K562 (cell line): ENCODE results near the gene ALKBH7. TPM values are rescaled to one million over a fixed set of nuclear protein-coding genes. Genes with fewer than 3 reads are reported as not detected.

Source experiments
- ATAC-seq: fragments of 200-7000 bp; cut with Tn5 transposase; 3 replicates; pipeline ENCODE4 v1.9.1; 2020; ENCODE audit warnings: moderate library complexity
- BruUV-seq: library from RNA; stranded (reverse); fragments of 400-500 nt; replicated peaks from 2 replicates; lab custom pipeline; 2021; lab: Mats Ljungman, UMichigan
- CTCF ChIA-PET: fragments of 300-600 bp; formaldehyde crosslinking; extraction: SDS; loops from one replicate; lab custom pipeline; 2021; ENCODE audit warnings: low intra/inter-chr PET ratio; lab: Yijun Ruan, JAX
- POLR2A ChIA-PET: fragments of 300-600, 350-650 bp; sonication (Branson Sonifier 250); formaldehyde crosslinking; extraction: SDS; loops from one replicate; lab custom pipeline; 2021; ENCODE audit warnings: antibody characterized with exemption, inconsistent platforms; lab: Yijun Ruan, JAX
- DNase-seq, 4 experiments: peaks; one replicate each; pipeline versions ENCODE4 v3.0.0 to v3.0.0-alpha.2; 2011 to 2018; ENCODE audit warnings: low spot score in 3 of 4, mixed read lengths in 3 of 4; ENCODE audit errors: extremely low read depth in 1 of 4
- FAIRE-seq: peaks from 2 replicates; lab custom pipeline; 2011; peaks lifted over from hg19 to GRCh38; lab: Jason Lieb, UNC
- H2AFZ ChIP-seq: 2 replicates; pipeline ENCODE4 v1.6.0; 2011; ENCODE audit warnings: low read depth, low read length, control low read depth, inconsistent platforms
- H3K27ac ChIP-seq: fragments of 200-600 bp; 3 replicates; pipeline ENCODE4 v1.8.0; 2011; ENCODE audit warnings: low read depth, mild to moderate bottlenecking, control low read depth, inconsistent platforms, low read length, moderate library complexity, mixed read lengths; ENCODE audit errors: extremely low read depth
- H3K27me3 ChIP-seq, 2 experiments: fragments of 300-600 bp in 1 of 2; 2 replicates in 1 of 2; 3 replicates in 1 of 2; pipeline versions ENCODE4 v1.6.0 to v1.8.0; 2011; ENCODE audit warnings: inconsistent platforms in 2 of 2, low read length in 2 of 2, mild to moderate bottlenecking in 1 of 2, mixed read lengths in 1 of 2, moderate library complexity in 1 of 2; ENCODE audit not compliant: control insufficient read depth in 2 of 2, insufficient read depth in 2 of 2
- H3K36me3 ChIP-seq: fragments of 300-600 bp; 3 replicates; pipeline ENCODE4 v1.8.0; 2011; ENCODE audit warnings: mild to moderate bottlenecking, low read length, inconsistent platforms; ENCODE audit not compliant: control insufficient read depth, insufficient read depth
- H3K4me1 ChIP-seq, 2 experiments: fragments of 200-600 bp in 1 of 2; replicated peaks in 1 of 2; 2 replicates in 1 of 2; 3 replicates in 1 of 2; pipeline versions ENCODE4 v1.5.1 to v1.8.0; 2011; ENCODE audit warnings: inconsistent platforms in 2 of 2, low read length in 2 of 2, mild to moderate bottlenecking in 1 of 2, mixed read lengths in 1 of 2, moderate library complexity in 1 of 2; ENCODE audit not compliant: control insufficient read depth in 2 of 2, insufficient read depth in 2 of 2
- H3K4me2 ChIP-seq: 2 replicates; pipeline ENCODE4 v1.6.1; 2011; ENCODE audit warnings: low read length, control low read depth, inconsistent platforms, mixed read lengths; ENCODE audit not compliant: insufficient read depth
- H3K4me3 ChIP-seq: fragments of 200-600 bp; sonication (generic), shearing (Covaris generic); 2 replicates; pipeline ENCODE4 v1.5.1; 2016; ENCODE audit warnings: control low read depth, inconsistent platforms
- H3K79me2 ChIP-seq: fragments of 200-600 bp; 3 replicates; pipeline ENCODE4 v1.8.0; 2011; ENCODE audit warnings: low read length, inconsistent platforms; ENCODE audit not compliant: control insufficient read depth, insufficient read depth
- H3K9ac ChIP-seq, 2 experiments: 2 replicates each; pipeline versions ENCODE4 v1.6.0 to v1.6.1; 2011; ENCODE audit warnings: low read depth in 2 of 2, low read length in 2 of 2, control low read depth in 1 of 2, inconsistent platforms in 1 of 2, mild to moderate bottlenecking in 1 of 2, mixed read lengths in 1 of 2; ENCODE audit not compliant: insufficient read depth in 1 of 2
- H3K9me1 ChIP-seq: one replicate; pipeline ENCODE4 v1.6.0; 2011; ENCODE audit warnings: inconsistent platforms, mild to moderate bottlenecking, low read length, moderate library complexity; ENCODE audit not compliant: control insufficient read depth, insufficient read depth
- H3K9me3 ChIP-seq: replicated peaks from 2 replicates; pipeline ENCODE4 v1.5.1; 2011; ENCODE audit warnings: low read depth, low read length, inconsistent platforms; ENCODE audit not compliant: control insufficient read depth, insufficient read depth
- H4K20me1 ChIP-seq: replicated peaks from 2 replicates; pipeline ENCODE4 v1.6.1; 2011; ENCODE audit warnings: low read length, inconsistent platforms, mixed read lengths; ENCODE audit not compliant: control insufficient read depth, insufficient read depth
- CSDE1 ChIP-seq, 2 experiments: fragments of 450-650 bp; IDR thresholded peaks; 2 replicates each; pipeline ENCODE4 v1.6.1; 2016; ENCODE audit warnings: mild to moderate bottlenecking in 1 of 2
- CTCF ChIP-seq, 3 experiments: IDR thresholded peaks in 2 of 3; conservative IDR thresholded peaks in 1 of 3; 2 replicates each; pipeline ENCODE4 v1.5.1; 2011 to 2012; ENCODE audit warnings: low read length in 3 of 3, mild to moderate bottlenecking in 3 of 3, control low read depth in 2 of 3, improper control_type of control experiment in 1 of 3, inconsistent platforms in 1 of 3, low read depth in 1 of 3, mixed read lengths in 1 of 3, moderate library complexity in 1 of 3; ENCODE audit not compliant: insufficient read depth in 2 of 3
- MAZ ChIP-seq, 2 experiments: fragments of 450-650 bp in 1 of 2; sonication (generic) in 1 of 2; formaldehyde crosslinking; IDR thresholded peaks in 1 of 2; conservative IDR thresholded peaks in 1 of 2; 2 replicates each; pipeline versions ENCODE4 v1.4.0 to v1.5.0; 2020; ENCODE audit warnings: mild to moderate bottlenecking in 1 of 2, missing genetic modification reagents in 1 of 2
- POLR2A ChIP-seq: fragments of 450-650 bp; conservative IDR thresholded peaks from 2 replicates; pipeline ENCODE4 v1.6.1; 2016
- POLR2G ChIP-seq: fragments of 200-400 bp; formaldehyde crosslinking; IDR thresholded peaks from 2 replicates; pipeline ENCODE4 v1.6.1; 2017; ENCODE audit warnings: low read depth, mild to moderate bottlenecking, antibody characterized with exemption, low read length, moderate library complexity
- RBFOX2 ChIP-seq: fragments of 200-400 bp; formaldehyde crosslinking; IDR thresholded peaks from 2 replicates; pipeline ENCODE4 v1.6.1; 2017; ENCODE audit warnings: low read depth, mild to moderate bottlenecking, low read length, moderate library complexity
- RBM22 ChIP-seq: fragments of 200-400 bp; formaldehyde crosslinking; IDR thresholded peaks from 2 replicates; pipeline ENCODE4 v1.6.1; 2018; ENCODE audit warnings: low read length, low read depth; ENCODE audit not compliant: poor library complexity, severe bottlenecking
- SUPT5H ChIP-seq: fragments of 450-650 bp; IDR thresholded peaks from 2 replicates; pipeline ENCODE4 v1.6.1; 2016
- TSC22D4 ChIP-seq: fragments of 450-650 bp; IDR thresholded peaks from 2 replicates; pipeline ENCODE4 v1.6.1; 2016; ENCODE audit warnings: missing genetic modification characterization, missing biosample characterization, control low read depth
- VEZF1 ChIP-seq: fragments of 200-800 bp; sonication (Bioruptor generic); IDR thresholded peaks from 2 replicates; pipeline ENCODE4 v1.6.1; 2017; ENCODE audit warnings: missing genetic modification characterization, missing compliant biosample characterization
- ZBTB33 ChIP-seq: sonication (generic); formaldehyde crosslinking; IDR thresholded peaks from 2 replicates; pipeline ENCODE4 v1.8.1; 2023; ENCODE audit warnings: mild to moderate bottlenecking, missing genetic modification reagents
- ZFP1 ChIP-seq: fragments of 450-650 bp; formaldehyde crosslinking; IDR thresholded peaks from 2 replicates; pipeline ENCODE4 v1.4.0; 2020; ENCODE audit warnings: mild to moderate bottlenecking, mixed read lengths
- ZNF551 ChIP-seq: fragments of 250-450 bp; sonication (Bioruptor Pico); IDR thresholded peaks from 2 replicates; pipeline ENCODE4 v1.5.0; 2021; ENCODE audit warnings: mild to moderate bottlenecking, moderate library complexity
- ZNF740 ChIP-seq, 3 experiments: fragments of 200-800 bp in 1 of 3; sonication (Bioruptor generic) in 1 of 3; sonication (generic) in 1 of 3; formaldehyde crosslinking in 1 of 3; IDR thresholded peaks; 2 replicates each; pipeline versions ENCODE4 v1.6.1 to v1.8.0; 2016 to 2022; ENCODE audit warnings: mild to moderate bottlenecking in 2 of 3, missing compliant biosample characterization in 2 of 3, missing genetic modification characterization in 2 of 3, missing genetic modification reagents in 1 of 3
- WGBS: fragments of 100-300 bp; shearing (Covaris generic); methylation state at CpG from one replicate; pipeline ENCODE4 v1.1.6; 2016; ENCODE audit warnings: low coverage, mixed read lengths; ENCODE audit not compliant: insufficient coverage; ENCODE audit errors: missing lambda C conversion rate; 5-methylcytosine and 5-hydroxymethylcytosine counted together
- in situ Hi-C: fragments of 300-500 bp; cut with MboI; formaldehyde crosslinking; loops from 4 replicates; pipeline ENCODE4 v1.15.0; 2018; ENCODE audit warnings: inconsistent platforms, mixed read lengths
- intact Hi-C: fragments of 100-400 bp; cut with micrococcal nuclease; formaldehyde crosslinking; loops from 2 replicates; pipeline ENCODE4 v1.14.2; 2022
- polyA plus RNA-seq, 8 experiments: library from polyadenylated mRNA; depleted of rRNA in 4 of 8; stranded (reverse) in 5 of 8; unstranded in 3 of 8; fragments of >200 nt; fragmentation: Nextera tagmentation in 2 of 8; fragmentation: Illumina TruSeq in 1 of 8; extraction: Ambion mirVana in 2 of 8; extraction: Trizol in 1 of 8; gene quantifications; 2 replicates each; pipeline versions ENCODE4 v1.2.1 to v1.2.3, GENCODE V29; 2011 to 2014; ENCODE audit warnings: inconsistent platforms in 1 of 8, missing spikeins in 1 of 8
- total RNA-seq, 7 experiments: library from RNA; depleted of rRNA in 6 of 7; stranded (reverse); fragments of >200 nt in 6 of 7; fragmentation: Illumina TruSeq in 2 of 7; extraction: Trizol in 2 of 7; gene quantifications; 2 replicates each; pipeline versions ENCODE4 v1.2.1 to v1.2.3, GENCODE V29; 2011 to 2021; ENCODE audit warnings: low replicate concordance in 1 of 7

ALKBH7 gene
- total and polyA plus RNA-seq, 9 of the 15 experiments (the other 6 are each of a cell fraction or from before 2014, with no cell fraction given) = 0.69 to 94.8 (median 17.6) TPM

- CTCF ChIA-PET = no interaction called here
- TF ChIP-seq ZBTB33 (CRISPR knock-in tag) (peak; percentile 88), ZNF551 (no peak), POLR2G (peak; percentile 59), SUPT5H (0 out of 2 replicates have a peak, but pooled peaks have one; percentile 9), POLR2A (0 out of 2 replicates have a peak, but pooled peaks have one; percentile 13), RBFOX2 (peak; percentile 57), VEZF1 (CRISPR knock-in tag) (peak; percentile 86), CTCF (IDR thresholded peaks at IDR 0.05 in 2 of 3, conservative IDR thresholded peaks at IDR 0.05 in 1 of 3; ENCODE audit: insufficient read depth in 2 of 3, low read depth in 1 of 3, low read length in 3 of 3) (peak; percentile 25 to 40 (median 25); a peak in 4 of 6 replicates), ZNF740 (CRISPR knock-in tag; IDR thresholded peaks at IDR 0.05) (peak; percentile 73), ZNF740 (tag; IDR thresholded peaks at IDR 0.05) (peak in 1 of 2 experiments; percentile 31; a peak in 1 of 4 replicates), TSC22D4 (tag) (no peak), CSDE1 (IDR thresholded peaks at IDR 0.05) (no peak), ZFP1 (no peak), RBM22 (peak; percentile 92), MAZ (CRISPR knock-in tag; conservative IDR thresholded peaks at IDR 0.05 in 1 of 2, IDR thresholded peaks at IDR 0.05 in 1 of 2) (0 out of 4 replicates have a peak, but pooled peaks of 1 of the 2 experiments have one; percentile 31)
These were observed 45.3 kb downstream of the ALKBH7 start for GRCh38 chr19:6417713-6418561.

More at GRCh38 chr19:6417713-6418561, 45.3 kb downstream of the ALKBH7 start:
- Histone ChIP-seq H3K9me3 (no peaks in the 10 kb centered on the region), H3K4me3 (no peak overlapping the region), H2AFZ (no peak overlapping the region), H3K9me1 (peaks cover 5% of the 10 kb centered on the region), H3K36me3 (peaks cover 96% of the 10 kb centered on the region), H4K20me1 (peaks cover 45% of the 10 kb centered on the region), H3K27ac (no peak overlapping the region), H3K4me1 (peaks cover 2 to 55% of the 10 kb centered on the region in 2 experiments; a peak in 3 of 5 replicates), H3K9ac (no peak overlapping the region), H3K4me2 (no peak overlapping the region), H3K79me2 (peaks cover 43% of the 10 kb centered on the region), H3K27me3 (no peaks in the 10 kb centered on the region)
- 91% methylated on average over 16 of the region's 33 CpGs for WGBS
- in situ Hi-C loops = no loop called here
- intact Hi-C loops = no loop called here
- POLR2A ChIA-PET = interaction anchor here (0.6 kb wide), 2 partner anchors 40 to 757 kb away, joined by 4 to 5 read pairs; no protein-coding TSS in a partner anchor
- ATAC-seq = peak; percentile 45; the same call in 2 of the 3 replicates
- no peak for DNase-seq
- no TSS peak for BruUV-seq
- no peak for FAIRE-seq
